Chondrocyte (in vitro differentiated cells): ENCODE results near the gene HNRNPM. TPM values are rescaled to one million over a fixed set of nuclear protein-coding genes. Genes with fewer than 3 reads are reported as not detected.
A peak's percentile ranks its signal among the peaks of the same experiment; 100 is the strongest.
"Not testable (repeated sequence)": the region's sequence is repeated elsewhere in the genome, so short reads cannot be mapped to it uniquely, and the experiment has no call there.

Experiments
- DNase-seq: peaks from one replicate; pipeline ENCODE4 v3.0.0; 2021; ENCODE audit warnings: mixed read lengths, low spot score
- H3K27ac Mint-ChIP-seq: one replicate; pipeline ENCODE4 v1.8.0; 2021; ENCODE audit warnings: mild to moderate bottlenecking, moderate library complexity, mixed read lengths; ENCODE audit not compliant: unreplicated experiment
- H3K27me3 Mint-ChIP-seq: 2 replicates; pipeline ENCODE4 v1.8.0; 2021; ENCODE audit warnings: low read depth, mixed read lengths
- H3K36me3 Mint-ChIP-seq: 2 replicates; pipeline ENCODE4 v1.8.0; 2021; ENCODE audit warnings: low read depth, mixed read lengths
- H3K4me1 Mint-ChIP-seq: 2 replicates; pipeline ENCODE4 v1.8.0; 2021; ENCODE audit warnings: low read depth, mild to moderate bottlenecking, mixed read lengths
- H3K4me3 Mint-ChIP-seq: one replicate; pipeline ENCODE4 v1.8.0; 2021; ENCODE audit warnings: mild to moderate bottlenecking, moderate library complexity, mixed read lengths; ENCODE audit not compliant: unreplicated experiment
- H3K9me3 Mint-ChIP-seq: 2 replicates; pipeline ENCODE4 v1.8.0; 2021; ENCODE audit warnings: low read depth, mixed read lengths
- CTCF ChIP-seq: fragments of 200-600 bp; sonication (generic); IDR thresholded peaks from 2 replicates; pipeline ENCODE4 v1.5.0; 2021; ENCODE audit warnings: antibody characterized with exemption, mild to moderate bottlenecking, moderate library complexity
- total RNA-seq: library from RNA; stranded (reverse); gene quantifications from 3 replicates; pipeline ENCODE4 v1.2.1, GENCODE V29; 2021

HNRNPM gene
- total RNA-seq, 1 donor from 2014 or later, result 116 TPM

- peaks cover 17% of the 10 kb centered on the region for H3K36me3 Mint-ChIP-seq
- H3K4me1 Mint-ChIP-seq, result peaks cover 4% of the 10 kb centered on the region
- no peak for TF ChIP-seq CTCF
- no peak overlapping the region for H3K4me3 Mint-ChIP-seq
- H3K27me3 Mint-ChIP-seq, result no peaks in the 10 kb centered on the region
- peak; percentile 93 for DNase-seq
- H3K27ac Mint-ChIP-seq, result no peak overlapping the region
- H3K9me3 Mint-ChIP-seq, result no peaks in the 10 kb centered on the region
These were observed 41.5 kb upstream of the HNRNPM start for GRCh38 chr19:8403098-8403819.

GRCh38 chr19:8403820-8404109, 41.0 kb upstream of the HNRNPM start:
- no peaks in the 10 kb centered on the region for H3K9me3 Mint-ChIP-seq
- no peaks in the 10 kb centered on the region for H3K4me1 Mint-ChIP-seq
- H3K27me3 Mint-ChIP-seq, result no peaks in the 10 kb centered on the region

GRCh38 chr19:8404391-8405151, 40.2 kb upstream of the HNRNPM start:
- Mint-ChIP-seq H3K27me3 (no peaks in the 10 kb centered on the region), H3K4me3 (no peak overlapping the region), H3K4me1 (no peaks in the 10 kb centered on the region), H3K36me3 (peaks cover 15% of the 10 kb centered on the region), H3K9me3 (no peaks in the 10 kb centered on the region), H3K27ac (no peak overlapping the region)
- no peak for DNase-seq
- no peak for TF ChIP-seq CTCF

More at GRCh38 chr19:8403820-8404109, 41.0 kb upstream of the HNRNPM start:
- DNase-seq, result no peak
- H3K4me3 Mint-ChIP-seq, result no peak overlapping the region
- peaks cover 17% of the 10 kb centered on the region for H3K36me3 Mint-ChIP-seq
- TF ChIP-seq CTCF, result no peak
- no peak overlapping the region for H3K27ac Mint-ChIP-seq

- peaks cover 10% of the 10 kb centered on the region for H3K4me1 Mint-ChIP-seq
- H3K9me3 Mint-ChIP-seq, H3K27ac Mint-ChIP-seq: not testable (repeated sequence)
These were observed 34.1 kb upstream of the HNRNPM start for GRCh38 chr19:8410718-8411117.

GRCh38 chr19:8412783-8413628, 31.8 kb upstream of the HNRNPM start, which contains the start of gene MARCHF2:
Gene MARCHF2, plus strand, starts transcription at chr19:8413305. Its CDS starts 8,536 bp downstream, at chr19:8421841.
- TF ChIP-seq CTCF, result peak; percentile 85
- peak within 1 kb of the TSS; percentile 17 for H3K27ac Mint-ChIP-seq
- DNase-seq, result peak; percentile 98
- H3K9me3 Mint-ChIP-seq, result no peaks in the 10 kb centered on the region
- peaks cover 12% of the 10 kb centered on the region for H3K4me1 Mint-ChIP-seq
- H3K36me3 Mint-ChIP-seq, result no peaks in the 10 kb centered on the region
- H3K4me3 Mint-ChIP-seq, result peak within 1 kb of the TSS; percentile 62
- H3K27me3 Mint-ChIP-seq, result no peaks in the 10 kb centered on the region

More at GRCh38 chr19:8410718-8411117, 34.1 kb upstream of the HNRNPM start:
- not testable (repeated sequence) for H3K36me3 Mint-ChIP-seq, DNase-seq, H3K4me3 Mint-ChIP-seq, H3K27me3 Mint-ChIP-seq
